Sigmoid colon (tissue), 7 donors: ENCODE results near the gene BATF2. TPM values are rescaled to one million over a fixed set of nuclear protein-coding genes. Genes with fewer than 3 reads are reported as not detected.
"Not testable (repeated sequence)": the region's sequence is repeated elsewhere in the genome, so short reads cannot be mapped to it uniquely, and the experiment has no call there.

Source experiments
- DNase-seq: peaks from one replicate; pipeline ENCODE4 v3.0.0-alpha.2; 2019
- H3K27ac ChIP-seq, 4 donors: fragments of 200-600 bp; sonication (generic); one replicate each; pipeline ENCODE4 v1.5.1; 2016 to 2019; ENCODE audit warnings: mild to moderate bottlenecking in 1 of 4
- H3K27me3 ChIP-seq, 3 donors: fragments of 200-600 bp; sonication (generic); one replicate each; pipeline ENCODE4 v1.5.1; 2019; ENCODE audit warnings: mild to moderate bottlenecking in 1 of 3
- H3K36me3 ChIP-seq, 4 donors: fragments of 200-600 bp; sonication (generic); one replicate each; pipeline ENCODE4 v1.5.1; 2016 to 2019
- H3K4me1 ChIP-seq, 4 donors: fragments of 200-600 bp; sonication (generic); one replicate each; pipeline ENCODE4 v1.5.1; 2017 to 2019
- H3K4me3 ChIP-seq, 4 donors: fragments of 200-600 bp; sonication (generic); one replicate each; pipeline ENCODE4 v1.5.1; 2017 to 2019; ENCODE audit warnings: mild to moderate bottlenecking in 2 of 4, moderate library complexity in 1 of 4
- H3K9me3 ChIP-seq, 4 donors: fragments of 200-600 bp in 3 of 4; sonication (generic) in 3 of 4; one replicate each; pipeline versions ENCODE4 v1.5.1 to v1.6.1; 2013 to 2019
- EP300 ChIP-seq, 4 donors: sonication (generic); formaldehyde crosslinking; IDR thresholded peaks; one replicate each; pipeline ENCODE4 v1.6.1; 2017; ENCODE audit warnings: antibody characterized with exemption in 4 of 4
- POLR2A ChIP-seq, 2 donors: fragments of 450-650 bp; IDR thresholded peaks; one replicate each; pipeline ENCODE4 v1.6.1; 2016; ENCODE audit warnings: antibody characterized with exemption in 2 of 2, mild to moderate bottlenecking in 2 of 2, moderate library complexity in 2 of 2
- POLR2AphosphoS5 ChIP-seq, 4 donors: sonication (generic); formaldehyde crosslinking; IDR thresholded peaks; one replicate each; pipeline ENCODE4 v1.6.1; 2017; ENCODE audit warnings: antibody characterized with exemption in 4 of 4
- WGBS, 2 donors: extraction: QIAGEN DNeasy Blood & Tissue Kit; methylation state at CpG; one replicate each; pipeline ENCODE4 v1.1.7; 2013; 5-methylcytosine and 5-hydroxymethylcytosine counted together
- intact Hi-C: fragments of 100-400 bp; cut with DNase I; formaldehyde crosslinking; loops from one replicate; pipeline ENCODE4 v1.15.1; 2023
- polyA plus RNA-seq, 3 donors: library from polyadenylated mRNA; stranded (reverse); fragments of 200-250 nt; gene quantifications; one replicate each; pipeline ENCODE4 v1.2.3, GENCODE V29; 2013
- total RNA-seq, 4 donors: library from RNA; depleted of rRNA; stranded (reverse); fragments of >200 nt; gene quantifications; one replicate each; pipeline ENCODE4 v1.1.0, GENCODE V29; 2016
- TF ChIP-seq, protein P1 (sequence below), 4 experiments: fragments of 450-650 bp in 3 of 4; fragments of 200-600 bp in 1 of 4; IDR thresholded peaks; one replicate each; pipeline ENCODE4 v1.5.1; 2016 to 2019; ENCODE audit warnings: antibody characterized with exemption in 4 of 4, mild to moderate bottlenecking in 3 of 4, moderate library complexity in 2 of 4
- donor health status: healthy with polysubstance abuse.
- donor health status: Bipolar disorder and iron deficiency.
- donor health status: healthy.

The BATF2 gene
- total and polyA plus RNA-seq, 7 donors: 1.8 to 31.3 (median 4.7) TPM

DNA sequence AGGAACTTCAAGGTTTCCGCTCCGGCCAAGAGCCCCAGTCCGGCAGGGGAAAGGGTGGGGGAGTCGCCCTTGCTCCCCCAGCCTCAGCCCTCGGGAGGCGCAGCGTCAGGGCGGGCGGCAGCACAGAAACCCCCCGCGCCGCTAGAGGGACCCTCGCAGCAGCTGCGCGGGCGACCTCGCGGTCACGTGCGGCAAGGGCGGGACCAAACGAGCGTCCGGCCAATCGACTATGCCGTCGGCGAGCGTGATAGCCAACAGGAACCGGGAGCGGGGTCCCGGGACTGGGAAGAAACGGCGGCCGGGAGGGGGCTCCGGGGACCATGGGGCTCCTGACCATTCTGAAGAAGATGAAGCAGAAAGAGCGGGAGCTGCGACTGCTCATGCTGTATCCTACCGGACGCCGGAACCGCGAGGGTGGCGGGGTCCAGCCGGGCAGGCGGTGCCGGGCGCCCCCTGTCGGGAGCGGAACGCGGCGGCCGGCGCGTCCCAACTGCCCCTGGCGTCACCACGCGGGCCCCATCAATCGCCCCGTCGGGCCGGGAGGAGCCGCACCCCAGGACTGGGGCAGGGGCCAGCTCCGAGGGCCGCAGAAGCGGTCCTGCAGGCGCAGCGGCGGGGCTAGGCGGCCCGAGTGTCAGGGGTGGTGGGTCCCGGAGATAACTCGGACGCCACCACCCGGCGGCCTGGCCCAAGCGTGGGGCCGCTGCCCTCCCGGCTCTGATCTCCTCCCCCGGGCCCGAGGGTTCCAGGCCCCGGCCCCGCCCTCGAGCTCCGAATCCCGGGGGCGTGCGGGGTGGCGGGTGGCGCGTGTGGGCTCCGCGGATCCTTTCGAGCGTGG, 17.3 kb upstream of the BATF2 start, which contains the start of gene ARL2:
TSS of gene ARL2 (plus strand) at position 273 of the 838 bp plus-strand sequence. CDS start at position 321, 48 bp downstream.
- Histone ChIP-seq H3K36me3 (peaks cover 0 to 11% (median 8%) of the 10 kb centered on the region in 4 donors), H3K4me1 (peaks cover 0 to 25% (median 19%) of the 10 kb centered on the region in 4 donors), H3K27ac (peak within 1 kb of the TSS; percentile 99 to 100 (median 100)), H3K27me3 (no peaks in the 10 kb centered on the region), H3K9me3 (no peaks in the 10 kb centered on the region), H3K4me3 (peak within 1 kb of the TSS; percentile 60 to 92 (median 81))
- intact Hi-C loops: loop anchor here (1.0 to 5.0 kb wide), 5 partner anchors 13 to 103 kb away; partner anchors contain the start of genes CDCA5, PPP2R5B, SNX15 and VPS51
- TF ChIP-seq, protein P1, sequence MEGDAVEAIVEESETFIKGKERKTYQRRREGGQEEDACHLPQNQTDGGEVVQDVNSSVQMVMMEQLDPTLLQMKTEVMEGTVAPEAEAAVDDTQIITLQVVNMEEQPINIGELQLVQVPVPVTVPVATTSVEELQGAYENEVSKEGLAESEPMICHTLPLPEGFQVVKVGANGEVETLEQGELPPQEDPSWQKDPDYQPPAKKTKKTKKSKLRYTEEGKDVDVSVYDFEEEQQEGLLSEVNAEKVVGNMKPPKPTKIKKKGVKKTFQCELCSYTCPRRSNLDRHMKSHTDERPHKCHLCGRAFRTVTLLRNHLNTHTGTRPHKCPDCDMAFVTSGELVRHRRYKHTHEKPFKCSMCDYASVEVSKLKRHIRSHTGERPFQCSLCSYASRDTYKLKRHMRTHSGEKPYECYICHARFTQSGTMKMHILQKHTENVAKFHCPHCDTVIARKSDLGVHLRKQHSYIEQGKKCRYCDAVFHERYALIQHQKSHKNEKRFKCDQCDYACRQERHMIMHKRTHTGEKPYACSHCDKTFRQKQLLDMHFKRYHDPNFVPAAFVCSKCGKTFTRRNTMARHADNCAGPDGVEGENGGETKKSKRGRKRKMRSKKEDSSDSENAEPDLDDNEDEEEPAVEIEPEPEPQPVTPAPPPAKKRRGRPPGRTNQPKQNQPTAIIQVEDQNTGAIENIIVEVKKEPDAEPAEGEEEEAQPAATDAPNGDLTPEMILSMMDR (IDR thresholded peaks at IDR 0.05): peak; percentile 42 to 94 (median 63)
- TF ChIP-seq EP300 (IDR thresholded peaks at IDR 0.05) (no peak), POLR2A (IDR thresholded peaks at IDR 0.05) (peak; percentile 4 to 11), POLR2AphosphoS5 (IDR thresholded peaks at IDR 0.05) (peak in 3 of 4 donors; percentile 2 to 54 (median 52))
- WGBS, 2 donors: 1% methylated on average over 96 of the region's 96 CpGs
- DNase-seq: peak; percentile 96

DNA sequence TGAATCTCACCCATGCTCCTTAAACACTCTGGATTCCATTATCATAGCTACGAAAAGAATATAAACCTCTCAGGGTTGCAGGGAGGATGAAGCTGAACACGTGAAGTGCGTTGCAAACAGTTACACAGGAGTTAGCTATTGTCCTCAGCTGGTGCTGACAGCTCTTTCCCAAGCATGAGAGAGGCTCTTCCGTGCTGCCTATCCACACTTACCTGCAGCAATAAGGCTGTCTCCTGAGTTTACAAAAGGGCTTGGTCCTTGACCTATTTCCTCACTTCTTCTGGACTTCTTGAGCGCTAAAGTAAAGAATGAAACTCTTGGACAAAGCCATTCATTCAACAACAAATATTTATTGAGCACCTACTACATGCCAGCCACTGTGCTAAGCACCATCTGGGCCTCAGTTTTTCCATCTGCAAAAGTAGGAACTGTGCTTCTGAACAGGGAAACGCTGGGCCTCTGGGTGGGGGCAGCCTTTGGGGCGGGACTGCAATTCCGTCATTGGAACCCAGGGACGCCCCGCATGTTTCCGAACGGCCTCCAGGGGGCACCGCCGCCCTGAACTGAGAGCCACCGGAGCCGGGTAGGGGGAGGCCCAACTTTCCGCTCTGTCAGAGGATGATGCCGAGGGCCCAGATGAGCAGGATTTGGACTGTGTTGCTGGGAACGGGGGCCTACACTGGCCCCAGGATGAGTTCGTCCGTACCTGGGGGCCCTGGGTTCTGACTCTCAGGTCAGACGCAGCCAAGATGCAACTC, 16.5 kb upstream of the BATF2 start:
- H3K27me3 ChIP-seq: no peaks in the 10 kb centered on the region
- H3K36me3 ChIP-seq: peaks cover 0 to 5% (median under 1%) of the 10 kb centered on the region in 4 donors
- intact Hi-C loops: loop anchor here (2.0 to 5.0 kb wide), 2 partner anchors 71 to 84 kb away; partner anchors contain the start of genes CDCA5, VPS51 and ZFPL1
- H3K4me3 ChIP-seq: peak overlapping the region; percentile 60 to 92 (median 81)
- H3K9me3 ChIP-seq: no peaks in the 10 kb centered on the region
- H3K4me1 ChIP-seq: peaks cover 0 to 25% (median 19%) of the 10 kb centered on the region in 4 donors
- DNase-seq: peak; percentile 97
- peak overlapping the region; percentile 99 to 100 (median 100) for H3K27ac ChIP-seq
- TF ChIP-seq POLR2AphosphoS5 (IDR thresholded peaks at IDR 0.05) (peak; percentile 61 to 81 (median 72)), POLR2A (IDR thresholded peaks at IDR 0.05) (peak; percentile 40 to 53), EP300 (IDR thresholded peaks at IDR 0.05) (no peak)
- TF ChIP-seq, protein P1 (IDR thresholded peaks at IDR 0.05): peak; percentile 63 to 94 (median 84)
- 6 to 12% methylated on average over 22 of the region's 22 CpGs for WGBS, 2 donors

DNA sequence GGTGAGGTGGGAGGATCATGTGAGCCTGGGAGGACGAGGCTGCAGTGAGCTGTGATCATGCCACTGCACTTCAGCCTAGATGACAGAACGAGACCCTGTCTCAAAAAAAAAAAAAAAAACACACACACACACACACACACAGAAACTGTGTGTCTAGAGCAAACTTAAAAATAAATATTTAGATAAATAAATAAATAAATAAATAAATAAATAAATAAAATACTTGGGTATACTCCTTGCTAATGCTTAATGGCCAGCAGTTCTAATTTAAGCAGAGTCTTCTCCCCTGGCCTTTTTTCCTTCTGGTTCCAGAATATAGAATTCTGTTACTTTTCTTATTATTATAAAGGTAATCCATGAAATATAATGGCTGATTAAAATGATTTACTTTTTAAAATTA, 12.1 kb upstream of the BATF2 start:
- Histone ChIP-seq H3K36me3 (no peaks in the 10 kb centered on the region), H3K27ac (no peak overlapping the region), H3K4me3 (no peak overlapping the region), H3K27me3 (no peaks in the 10 kb centered on the region), H3K4me1 (peaks cover 0 to 8% (median 7%) of the 10 kb centered on the region in 4 donors), H3K9me3 (no peaks in the 10 kb centered on the region)
- DNase-seq: no peak
- intact Hi-C loops: no loop called here
- TF ChIP-seq EP300 (IDR thresholded peaks at IDR 0.05) (no peak), POLR2AphosphoS5 (IDR thresholded peaks at IDR 0.05) (no peak), POLR2A (IDR thresholded peaks at IDR 0.05) (no peak)
- TF ChIP-seq, protein P1 (IDR thresholded peaks at IDR 0.05): no peak
- WGBS, 2 donors: 77 to 86% methylated on average over 2 of the region's 2 CpGs

DNA sequence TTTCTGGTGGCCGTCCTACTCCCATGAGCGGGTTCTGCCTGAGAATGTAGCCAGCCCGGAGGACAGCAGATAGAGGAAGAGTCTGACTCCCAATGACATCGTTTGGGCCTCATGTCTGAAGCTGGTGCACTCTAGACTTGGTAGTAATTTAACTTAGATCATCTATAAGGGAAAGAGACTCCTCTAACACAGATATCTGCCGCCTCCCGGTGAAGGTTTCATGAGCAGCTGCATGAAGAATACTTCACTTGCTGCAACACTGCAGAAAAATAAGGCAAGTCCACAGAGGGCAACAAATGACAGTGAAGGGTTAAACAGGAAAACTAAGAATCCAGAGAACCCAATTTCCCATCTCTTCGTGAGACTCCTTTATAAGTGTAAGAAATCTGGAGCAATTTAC, 11.2 kb upstream of the BATF2 start:
- Histone ChIP-seq H3K4me3 (no peak overlapping the region), H3K36me3 (no peaks in the 10 kb centered on the region), H3K27me3 (no peaks in the 10 kb centered on the region), H3K4me1 (peaks cover 0 to 4% (median 3%) of the 10 kb centered on the region in 4 donors), H3K27ac (no peak overlapping the region), H3K9me3 (no peaks in the 10 kb centered on the region)
- WGBS, 2 donors: 65 to 74% methylated on average over 7 of the region's 7 CpGs
- intact Hi-C loops: no loop called here
- no peak for TF ChIP-seq POLR2AphosphoS5 (IDR thresholded peaks at IDR 0.05)
- TF ChIP-seq, protein P1 (IDR thresholded peaks at IDR 0.05): no peak
- TF ChIP-seq EP300 (IDR thresholded peaks at IDR 0.05): no peak
- TF ChIP-seq POLR2A (IDR thresholded peaks at IDR 0.05): no peak
- DNase-seq: no peak

DNA sequence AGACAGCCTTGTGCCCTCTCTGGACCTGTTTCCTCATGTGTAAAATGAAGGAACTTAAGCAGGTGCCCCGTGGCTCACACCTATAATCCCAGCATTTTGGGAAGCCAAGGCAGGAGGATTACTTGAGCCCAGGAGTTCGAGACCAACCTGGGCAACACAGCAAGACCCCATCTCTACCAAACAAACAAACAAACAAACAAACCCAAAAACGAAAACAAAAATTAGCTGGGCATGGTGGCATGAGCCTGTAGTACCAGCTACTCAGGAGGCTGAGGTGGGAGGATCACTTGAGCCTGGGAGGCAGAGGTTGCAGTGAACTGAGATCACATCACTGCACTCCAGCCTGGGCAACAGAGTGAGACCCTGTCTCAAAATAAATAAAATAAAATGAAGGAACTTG, 7.2 kb upstream of the BATF2 start:
- H3K9me3 ChIP-seq, intact Hi-C loops, H3K27ac ChIP-seq, H3K4me1 ChIP-seq, H3K36me3 ChIP-seq, H3K27me3 ChIP-seq, DNase-seq, H3K4me3 ChIP-seq: not testable (repeated sequence)
- 79 to 82% methylated on average over 3 of the region's 3 CpGs for WGBS, 2 donors
